Measurements from ENCODE around the gene OR8K3.

The OR8K3 gene

DNA sequence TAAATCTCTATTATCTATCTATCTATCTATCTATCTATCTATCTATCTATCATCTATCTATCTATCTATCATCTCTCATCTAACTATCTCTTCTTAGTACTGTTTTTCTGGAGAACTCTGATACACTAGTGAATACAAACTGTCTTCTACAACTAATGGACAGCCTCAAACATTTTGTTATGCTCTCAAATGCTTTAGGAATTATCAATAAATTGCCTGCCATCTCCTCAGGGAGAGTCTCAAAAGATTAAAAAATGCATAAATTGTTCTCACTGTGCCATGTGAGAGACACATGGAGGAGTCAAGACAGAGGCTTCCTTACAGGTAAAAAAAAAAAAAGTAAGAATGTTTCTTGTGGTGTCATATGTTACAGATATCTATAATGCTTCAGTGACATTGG, at the start of gene OR8K3:
Gene OR8K3 (plus strand): TSS at position 301 of the 400 bp plus-strand sequence. CDS start 3,163 bp downstream, outside the sequence.
- DNase-seq (ENCODE audit: low read depth): no peak

DNA sequence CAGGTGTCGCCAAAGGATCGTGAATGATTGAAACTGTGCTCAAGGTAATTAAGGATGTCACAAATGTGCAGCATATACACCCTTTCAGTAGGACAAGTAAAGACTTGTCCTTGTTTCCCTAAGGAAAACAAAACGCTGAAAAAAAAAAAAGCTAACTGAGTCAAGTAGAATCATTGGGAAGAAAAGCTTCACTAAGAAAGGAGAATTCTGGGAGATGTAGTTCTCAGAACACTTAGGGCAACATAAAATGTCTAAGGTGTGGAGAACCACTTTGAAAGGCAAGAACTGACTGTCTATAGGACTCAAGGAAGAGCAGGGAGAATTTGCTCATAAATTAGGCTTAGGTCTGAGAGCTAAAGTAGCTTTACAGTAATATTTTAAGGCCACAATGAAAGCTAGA, 43.9 kb upstream of the OR8K3 start:
- no peak for DNase-seq (ENCODE audit: low read depth)

DNA sequence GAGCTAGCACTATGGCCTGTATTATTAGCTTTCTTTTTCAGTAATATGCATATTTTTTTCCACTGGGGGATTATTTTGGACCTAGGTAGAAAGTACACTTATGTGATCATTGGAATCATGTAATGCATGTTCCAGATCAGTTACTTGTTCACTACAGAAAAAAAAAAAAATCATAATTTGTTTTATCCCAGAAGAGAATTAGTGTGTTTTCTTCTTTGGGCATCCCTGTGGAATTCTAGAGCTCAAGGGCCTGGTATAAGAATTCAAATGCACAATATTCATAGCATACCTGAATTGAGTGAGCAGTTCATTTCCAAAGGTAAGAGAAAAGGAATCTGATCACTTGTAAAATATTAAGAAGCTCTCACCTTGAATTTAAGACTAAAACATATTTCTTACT, 41.1 kb upstream of the OR8K3 start, which contains the start of gene OR5T1:
Gene OR5T1 (plus strand): TSS at position 301 of the 400 bp plus-strand sequence. CDS start 1,485 bp downstream, outside the sequence.
- DNase-seq (ENCODE audit: low read depth): no peak

DNA sequence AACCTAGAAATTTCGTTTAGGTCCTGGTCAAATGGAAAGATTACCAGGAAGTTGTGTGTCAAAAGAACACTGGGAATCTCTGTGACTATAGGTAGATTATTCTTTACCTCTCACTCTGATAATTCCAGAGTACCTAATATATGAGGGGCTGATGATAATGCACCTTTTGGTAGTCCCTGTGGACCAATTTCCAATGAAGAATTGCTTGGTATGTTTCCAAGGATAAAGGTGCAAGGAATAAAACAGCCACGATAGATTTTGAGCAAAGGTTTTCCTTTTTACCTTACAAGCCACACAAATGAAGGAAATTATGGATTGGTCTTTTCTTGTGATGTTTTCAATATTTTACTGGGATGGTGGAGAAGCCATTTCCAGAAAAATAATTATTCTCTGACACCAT, 22.8 kb upstream of the OR8K3 start, which contains the start of gene OR8H1:
Gene OR8H1 (minus strand): TSS at position 101 of the 400 bp plus-strand sequence. CDS start 1,192 bp downstream, outside the sequence.
- no peak for DNase-seq (ENCODE audit: low read depth)

DNA sequence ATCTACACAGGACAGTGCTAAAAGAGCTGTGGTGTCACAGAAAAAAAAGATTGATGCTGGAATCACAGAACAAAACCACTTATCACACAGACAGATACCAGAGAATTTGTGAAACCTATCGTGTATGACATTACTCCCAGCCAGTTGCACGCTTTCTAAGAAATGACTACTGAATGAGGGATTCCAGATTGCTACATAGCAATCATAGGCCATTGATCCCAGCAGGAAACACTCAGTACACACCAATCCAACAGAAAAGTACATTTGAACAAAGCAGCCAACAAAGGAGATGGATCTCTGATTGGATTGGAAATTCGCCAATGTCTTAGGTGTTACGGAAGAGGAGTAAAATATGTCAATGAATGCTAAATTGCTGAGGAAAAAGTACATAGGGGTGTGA, 18.0 kb upstream of the OR8K3 start:
- no peak for DNase-seq (ENCODE audit: low read depth)

DNA sequence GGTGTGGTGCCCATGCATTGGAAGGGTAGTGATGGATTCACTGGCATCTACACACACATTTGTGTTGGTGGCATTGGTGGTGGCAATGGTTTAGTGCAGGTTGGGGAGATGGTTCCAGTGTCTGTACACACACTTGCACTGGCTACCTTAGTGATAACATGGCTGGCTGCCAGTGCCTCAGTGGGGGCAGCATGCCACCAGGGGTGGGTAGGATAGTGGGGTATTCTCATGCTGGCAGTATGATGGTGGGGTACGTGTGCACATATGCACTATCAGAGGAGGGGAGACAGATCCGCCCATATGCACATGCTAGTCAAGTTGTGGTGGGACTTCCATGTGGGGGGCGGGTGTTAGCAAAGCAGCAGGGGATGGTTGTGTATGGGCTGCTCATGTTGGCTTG, 7.1 kb upstream of the OR8K3 start:
- no peak for DNase-seq (ENCODE audit: low read depth)

DNA sequence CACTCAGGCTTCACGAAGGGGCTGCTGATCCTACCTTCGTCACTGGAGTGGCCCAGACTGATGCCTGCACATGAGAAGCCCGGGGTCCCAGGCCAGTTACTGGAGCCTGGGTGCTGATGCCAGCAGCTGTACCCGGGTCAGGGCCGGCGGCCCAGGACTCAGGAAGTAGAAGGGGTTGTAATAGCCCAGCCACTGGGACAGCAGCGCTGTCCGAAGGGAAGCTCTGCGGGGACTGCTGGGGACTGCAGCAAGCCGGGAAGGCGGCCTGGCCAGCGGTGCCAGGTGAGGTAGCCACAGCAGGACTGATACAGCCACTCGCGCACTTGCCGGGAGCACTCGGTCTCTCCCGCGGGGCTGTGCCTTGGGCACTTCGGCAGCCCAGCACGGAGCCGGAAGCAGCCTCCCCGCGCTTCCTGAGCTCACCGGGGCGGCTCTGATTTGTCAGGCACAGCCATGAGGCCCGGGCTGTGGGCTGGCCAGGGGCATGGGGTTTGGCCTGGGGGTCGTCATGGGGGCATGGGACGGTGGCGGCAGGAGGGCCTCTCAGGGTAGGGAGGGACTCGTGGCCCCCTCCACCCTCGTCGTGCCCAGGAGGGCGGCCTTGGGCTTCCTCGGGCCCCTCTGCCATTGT, 17.0 kb downstream of the OR8K3 start:
- DNase-seq (ENCODE audit: low read depth): no peak

DNA sequence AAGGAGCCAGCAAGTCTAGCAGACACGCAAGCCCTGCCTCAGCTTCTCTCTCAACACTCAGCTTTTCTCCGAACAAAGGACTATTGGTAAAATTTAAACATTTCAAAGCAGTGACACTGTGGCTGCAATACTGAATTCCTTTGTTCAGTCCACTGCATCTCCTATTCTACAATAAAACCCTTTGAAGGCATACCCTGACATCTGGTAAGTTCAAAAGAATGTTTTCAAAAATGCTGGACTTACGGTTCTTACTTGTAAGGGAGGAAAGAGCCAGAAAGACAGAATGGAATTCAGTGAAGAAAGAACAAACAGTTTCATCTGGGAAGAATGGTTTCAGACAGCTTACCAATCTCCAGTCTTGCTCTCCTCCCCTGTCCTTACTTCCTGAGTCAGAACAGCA, 18.2 kb downstream of the OR8K3 start:
- no peak for DNase-seq (ENCODE audit: low read depth)

DNA sequence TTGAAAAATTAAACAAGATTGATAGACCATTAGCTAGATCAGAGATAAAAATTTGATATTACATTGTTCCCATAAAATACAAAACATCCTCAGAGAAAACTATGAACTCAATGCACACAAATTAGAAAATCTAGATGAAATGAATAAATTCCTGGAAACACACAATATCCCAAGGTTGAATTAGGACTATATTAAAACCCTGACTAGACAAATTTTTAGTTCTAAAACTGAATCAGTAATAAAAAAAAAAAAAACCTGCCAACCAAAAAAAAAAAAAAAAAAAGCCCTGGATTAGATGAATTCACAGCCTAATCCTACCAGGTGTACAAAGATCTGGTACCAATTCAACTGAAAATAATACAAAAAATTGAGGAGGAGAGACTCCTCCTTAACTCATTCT, 25.3 kb downstream of the OR8K3 start:
- no peak for DNase-seq (ENCODE audit: low read depth)

DNA sequence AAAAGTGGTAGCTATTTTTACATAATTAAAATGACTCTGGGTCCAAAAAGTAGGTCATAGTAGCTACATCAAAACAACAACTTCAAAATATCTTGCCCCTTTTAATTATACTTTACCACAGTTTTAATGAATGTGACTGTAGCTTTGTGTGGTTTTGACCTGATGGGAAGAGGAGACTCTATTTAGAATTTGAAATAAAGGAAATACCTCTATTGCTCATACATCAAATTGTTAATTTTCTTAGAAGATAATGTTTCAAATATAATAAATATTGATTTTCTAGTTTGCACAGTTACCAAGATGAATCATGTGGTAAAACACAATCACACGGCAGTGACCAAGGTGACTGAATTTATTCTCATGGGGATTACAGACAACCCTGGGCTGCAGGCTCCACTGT, 30.8 kb downstream of the OR8K3 start, which contains the start of gene OR8K1:
Gene OR8K1 (plus strand): TSS at position 301 of the 400 bp plus-strand sequence. CDS start 0 bp downstream, at position 301.
- no peak for DNase-seq (ENCODE audit: low read depth)

DNA sequence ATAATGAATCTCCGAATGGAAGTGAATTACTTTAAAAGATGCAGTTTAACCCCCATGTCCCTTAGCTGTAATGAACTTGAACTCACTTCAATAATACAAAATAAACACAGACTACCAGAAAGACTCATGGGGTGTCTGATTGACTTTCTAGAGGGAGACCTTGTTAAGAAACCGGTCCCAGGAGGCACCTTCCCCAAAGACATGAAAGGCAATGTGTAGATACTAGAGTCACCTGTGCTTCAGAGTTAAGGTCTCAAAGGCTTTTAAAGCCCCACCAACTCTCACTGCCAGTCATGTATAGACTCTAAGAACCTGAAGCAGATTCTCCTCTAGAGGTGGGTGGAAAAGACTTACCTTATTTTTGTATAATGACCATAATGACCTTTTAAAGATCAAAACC, 39.0 kb downstream of the OR8K3 start, which contains the start of gene OR8J1:
Gene OR8J1 (plus strand): TSS at position 301 of the 400 bp plus-strand sequence. CDS start 5,956 bp downstream, outside the sequence.
- no peak for DNase-seq (ENCODE audit: low read depth)

All from non-pigmented ciliary epithelial cell (primary cell).